Cardiac muscle cell (in vitro differentiated cells and primary cell): ENCODE results near the gene AP1S2. TPM values are rescaled to one million over a fixed set of nuclear protein-coding genes. Genes with fewer than 3 reads are reported as not detected.

Experiments used
- DNase-seq, 2 donors: peaks; one replicate each; pipeline versions ENCODE4 v3.0.0 to v3.0.0-alpha.2; 2010 to 2017; ENCODE audit warnings: low read depth in 1 of 2, low spot score in 1 of 2
- H3K27ac ChIP-seq: fragments of 200-600 bp; sonication (generic); 2 replicates; pipeline ENCODE4 v1.5.1; 2016
- H3K27me3 ChIP-seq: fragments of 200-600 bp; sonication (generic); 2 replicates; pipeline ENCODE4 v1.6.0; 2016; ENCODE audit warnings: control low read depth
- H3K36me3 ChIP-seq: fragments of 200-600 bp; sonication (generic); 2 replicates; pipeline ENCODE4 v1.5.1; 2016; ENCODE audit warnings: control low read depth
- H3K4me1 ChIP-seq: fragments of 200-600 bp; sonication (generic); 2 replicates; pipeline ENCODE4 v1.8.1; 2017; ENCODE audit warnings: low read depth, mild to moderate bottlenecking, mixed run types
- H3K4me3 ChIP-seq: fragments of 200-600 bp; sonication (generic); 2 replicates; pipeline ENCODE4 v1.5.1; 2016; ENCODE audit warnings: mild to moderate bottlenecking
- H3K9me3 ChIP-seq: fragments of 200-600 bp; sonication (generic); 2 replicates; pipeline ENCODE4 v1.5.1; 2017; ENCODE audit warnings: low read depth, mild to moderate bottlenecking, control low read depth
- polyA plus RNA-seq: library from polyadenylated mRNA; unstranded; fragments of >200 nt; fragmentation: Nextera tagmentation; extraction: Ambion mirVana; gene quantifications from 2 replicates; pipeline ENCODE4 v1.2.1, GENCODE V29; 2016
- total RNA-seq: library from RNA; depleted of rRNA; stranded (reverse); fragments of >200 nt; gene quantifications from 2 replicates; pipeline ENCODE4 v1.2.3, GENCODE V29; 2016
- TF ChIP-seq, protein P1 (sequence below): IDR thresholded peaks from 2 replicates; pipeline ENCODE4 v1.5.1; 2012; ENCODE audit warnings: low read depth, mild to moderate bottlenecking, low read length

AP1S2 gene
- total and polyA plus RNA-seq, 2 experiments from 2014 or later: 132 to 177 TPM

DNA sequence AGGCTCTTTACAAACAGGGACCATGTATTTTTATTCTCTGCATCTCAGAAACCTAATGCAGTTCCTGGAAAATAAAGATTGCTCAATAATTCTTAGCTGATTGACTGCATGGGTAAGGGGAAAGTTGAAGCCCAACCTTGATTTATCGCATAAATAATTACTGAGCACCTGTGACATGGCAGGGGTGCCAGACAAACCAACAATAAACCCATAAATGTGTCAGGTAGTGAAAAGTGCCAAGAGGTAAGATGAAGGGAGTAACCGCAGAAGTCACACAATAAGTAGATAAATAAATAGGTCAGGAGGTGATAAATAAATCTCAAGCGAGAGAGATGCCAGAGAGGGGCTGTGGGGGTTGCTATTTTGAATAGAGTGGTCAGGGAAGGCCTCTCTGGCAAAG lies 20.1 kb upstream of the AP1S2 start:
- Histone ChIP-seq H3K27ac (no peak overlapping the region), H3K4me3 (no peak overlapping the region), H3K4me1 (no peaks in the 10 kb centered on the region), H3K36me3 (no peaks in the 10 kb centered on the region), H3K9me3 (no peaks in the 10 kb centered on the region), H3K27me3 (no peaks in the 10 kb centered on the region)
- DNase-seq: no peak
- TF ChIP-seq, protein P1, sequence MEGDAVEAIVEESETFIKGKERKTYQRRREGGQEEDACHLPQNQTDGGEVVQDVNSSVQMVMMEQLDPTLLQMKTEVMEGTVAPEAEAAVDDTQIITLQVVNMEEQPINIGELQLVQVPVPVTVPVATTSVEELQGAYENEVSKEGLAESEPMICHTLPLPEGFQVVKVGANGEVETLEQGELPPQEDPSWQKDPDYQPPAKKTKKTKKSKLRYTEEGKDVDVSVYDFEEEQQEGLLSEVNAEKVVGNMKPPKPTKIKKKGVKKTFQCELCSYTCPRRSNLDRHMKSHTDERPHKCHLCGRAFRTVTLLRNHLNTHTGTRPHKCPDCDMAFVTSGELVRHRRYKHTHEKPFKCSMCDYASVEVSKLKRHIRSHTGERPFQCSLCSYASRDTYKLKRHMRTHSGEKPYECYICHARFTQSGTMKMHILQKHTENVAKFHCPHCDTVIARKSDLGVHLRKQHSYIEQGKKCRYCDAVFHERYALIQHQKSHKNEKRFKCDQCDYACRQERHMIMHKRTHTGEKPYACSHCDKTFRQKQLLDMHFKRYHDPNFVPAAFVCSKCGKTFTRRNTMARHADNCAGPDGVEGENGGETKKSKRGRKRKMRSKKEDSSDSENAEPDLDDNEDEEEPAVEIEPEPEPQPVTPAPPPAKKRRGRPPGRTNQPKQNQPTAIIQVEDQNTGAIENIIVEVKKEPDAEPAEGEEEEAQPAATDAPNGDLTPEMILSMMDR: no peak

DNA sequence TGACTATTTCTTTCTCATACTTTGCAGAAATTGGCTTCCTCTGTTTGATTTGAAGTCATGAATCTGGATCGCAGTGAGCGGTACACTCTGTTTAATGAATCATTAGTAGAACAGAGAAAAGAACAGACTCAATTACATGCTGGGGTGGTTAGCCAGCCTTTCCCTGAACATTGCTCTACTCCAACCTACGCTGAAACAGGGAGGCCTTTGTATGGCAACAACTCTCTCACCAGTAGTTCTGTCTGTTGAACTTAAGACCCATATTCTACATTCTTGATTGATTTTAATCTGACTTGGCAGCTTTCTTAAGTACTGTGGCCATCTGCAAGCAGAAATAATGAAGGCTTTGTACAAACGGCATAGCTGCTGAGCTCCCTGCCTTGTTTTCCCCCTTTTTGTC lies 19.0 kb upstream of the AP1S2 start:
- peak in 1 of 2 donors; percentile 34 for DNase-seq
- H3K27ac ChIP-seq: no peak overlapping the region
- H3K4me1 ChIP-seq: no peaks in the 10 kb centered on the region
- no peaks in the 10 kb centered on the region for H3K36me3 ChIP-seq
- no peaks in the 10 kb centered on the region for H3K9me3 ChIP-seq
- TF ChIP-seq, protein P1: no peak
- H3K4me3 ChIP-seq: no peak overlapping the region
- no peaks in the 10 kb centered on the region for H3K27me3 ChIP-seq

DNA sequence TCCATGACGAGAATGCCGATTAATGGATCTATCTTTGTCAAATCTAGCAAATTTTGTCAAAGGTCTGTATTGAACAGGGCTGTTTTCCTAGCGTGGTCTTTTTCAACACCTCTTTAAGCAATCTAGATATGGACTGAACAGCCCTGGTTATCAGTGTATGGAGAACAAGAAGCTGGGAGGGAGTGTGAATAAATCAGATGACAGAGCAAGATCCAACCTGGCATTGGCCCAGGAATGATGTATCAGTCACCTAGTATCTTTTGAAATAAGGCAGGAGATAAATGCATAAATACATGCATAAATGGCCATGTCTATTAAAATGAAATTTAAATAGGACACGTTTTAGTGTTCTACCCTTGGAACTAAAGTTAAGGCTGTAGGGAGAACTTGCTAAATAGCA lies 15.7 kb upstream of the AP1S2 start:
- Histone ChIP-seq H3K27ac (no peak overlapping the region), H3K9me3 (no peaks in the 10 kb centered on the region), H3K4me3 (no peak overlapping the region), H3K4me1 (no peaks in the 10 kb centered on the region), H3K36me3 (no peaks in the 10 kb centered on the region), H3K27me3 (no peaks in the 10 kb centered on the region)
- DNase-seq: no peak
- TF ChIP-seq, protein P1: no peak

DNA sequence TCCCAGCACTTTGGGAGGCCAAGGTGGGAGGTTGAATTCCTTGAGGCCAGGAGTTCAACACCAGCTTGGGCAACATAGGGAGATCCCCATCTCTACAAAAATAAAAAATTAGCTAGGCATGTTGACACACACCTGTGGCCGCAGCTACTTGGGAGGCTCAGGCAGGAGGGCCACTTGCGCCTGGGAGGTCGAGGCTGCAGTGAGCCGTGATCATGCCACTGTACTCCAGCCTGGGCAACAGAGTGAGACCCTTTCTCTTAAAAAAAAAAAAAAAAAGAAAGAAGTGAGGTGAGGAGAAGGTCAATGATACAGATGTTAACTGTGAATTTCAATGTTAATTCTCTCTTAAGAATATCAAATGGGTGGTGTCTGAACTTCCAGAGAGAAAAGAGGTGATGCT lies 15.1 kb upstream of the AP1S2 start:
- H3K36me3 ChIP-seq: no peaks in the 10 kb centered on the region
- no peak overlapping the region for H3K27ac ChIP-seq
- H3K4me3 ChIP-seq: no peak overlapping the region
- TF ChIP-seq, protein P1: no peak
- H3K4me1 ChIP-seq: no peaks in the 10 kb centered on the region
- no peak for DNase-seq
- no peaks in the 10 kb centered on the region for H3K27me3 ChIP-seq
- no peaks in the 10 kb centered on the region for H3K9me3 ChIP-seq

DNA sequence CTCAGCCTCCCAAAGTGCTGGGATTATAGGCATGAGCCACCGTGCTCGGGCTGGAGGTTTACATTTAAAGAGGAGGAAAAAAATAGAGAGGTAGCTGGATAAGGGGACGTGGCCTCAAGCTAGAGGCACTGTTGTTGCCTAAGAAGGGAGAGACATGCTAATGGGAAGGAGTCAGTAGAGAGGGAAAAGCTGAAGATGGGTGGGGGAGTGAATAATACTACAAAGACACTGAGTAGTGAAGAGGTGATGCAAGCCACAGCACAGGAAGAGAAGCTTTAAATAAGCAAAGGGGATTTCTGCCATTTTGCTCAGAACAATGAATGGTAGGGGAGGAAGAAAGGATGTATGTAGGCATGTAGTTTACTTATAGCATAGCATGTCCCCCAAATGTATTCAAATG lies 11.5 kb upstream of the AP1S2 start:
- Histone ChIP-seq H3K4me1 (no peaks in the 10 kb centered on the region), H3K4me3 (no peak overlapping the region), H3K27me3 (no peaks in the 10 kb centered on the region), H3K9me3 (no peaks in the 10 kb centered on the region), H3K27ac (no peak overlapping the region), H3K36me3 (no peaks in the 10 kb centered on the region)
- no peak for DNase-seq
- TF ChIP-seq, protein P1: no peak

DNA sequence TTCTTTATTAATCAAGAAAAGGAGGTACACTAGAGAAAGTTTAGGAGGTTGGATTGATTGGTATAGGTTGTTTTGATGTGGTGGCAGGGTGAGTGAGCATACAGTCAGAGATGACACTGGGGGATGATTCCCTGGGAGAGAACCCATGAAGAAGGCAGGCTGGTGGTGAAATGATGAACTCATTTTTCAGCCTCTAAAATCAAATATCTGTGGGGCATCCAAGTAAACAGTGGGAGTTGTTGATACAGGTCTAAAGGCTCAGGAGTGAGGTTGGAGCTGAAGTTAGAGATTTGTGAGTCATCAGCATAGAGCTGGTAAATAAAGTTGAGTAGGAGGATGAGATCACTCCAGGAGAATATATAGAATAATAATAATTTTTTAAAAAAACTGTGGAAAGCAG lies 10.0 kb upstream of the AP1S2 start:
- no peaks in the 10 kb centered on the region for H3K9me3 ChIP-seq
- H3K4me1 ChIP-seq: no peaks in the 10 kb centered on the region
- TF ChIP-seq, protein P1: no peak
- no peaks in the 10 kb centered on the region for H3K27me3 ChIP-seq
- H3K4me3 ChIP-seq: no peak overlapping the region
- DNase-seq: no peak
- no peak overlapping the region for H3K27ac ChIP-seq
- no peaks in the 10 kb centered on the region for H3K36me3 ChIP-seq
